Lower leg skin (tissue), 3 donors: ENCODE data around the gene FLNA.

Source experiments
- POLR2A ChIP-seq, 2 donors: fragments of 450-650 bp; IDR thresholded peaks; one replicate each; pipeline ENCODE4 v1.6.1; 2016 to 2017; ENCODE audit warnings: antibody characterized with exemption in 2 of 2, mild to moderate bottlenecking in 1 of 2, moderate library complexity in 1 of 2
- TF ChIP-seq, protein P1 (sequence below), 3 donors: fragments of 450-650 bp; IDR thresholded peaks; one replicate each; pipeline ENCODE4 v1.5.1; 2016; ENCODE audit warnings: antibody characterized with exemption in 3 of 3, mild to moderate bottlenecking in 3 of 3, moderate library complexity in 2 of 3

DNA sequence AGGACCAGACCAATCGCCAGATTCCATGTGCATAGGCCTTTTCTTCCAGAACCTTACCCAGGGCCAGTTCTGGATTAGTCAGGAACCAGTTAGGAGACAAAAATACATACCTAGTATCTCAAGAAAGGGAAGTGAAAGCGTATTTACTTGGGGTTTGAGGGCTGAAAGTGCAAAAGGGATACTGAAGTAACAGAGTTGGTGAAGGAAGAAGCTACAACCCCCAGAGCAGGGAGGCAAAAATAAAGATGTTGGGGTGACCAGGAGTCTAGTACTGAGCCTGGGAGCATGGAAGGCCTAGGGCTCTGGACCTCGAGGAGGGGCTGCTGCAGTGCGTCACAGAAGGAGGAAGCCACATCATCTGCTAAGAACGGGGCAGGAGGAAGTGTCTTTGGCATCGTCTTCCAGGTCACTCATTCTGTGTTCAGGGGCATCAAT, 40.6 kb downstream of the FLNA start:
- TF ChIP-seq, protein P1, sequence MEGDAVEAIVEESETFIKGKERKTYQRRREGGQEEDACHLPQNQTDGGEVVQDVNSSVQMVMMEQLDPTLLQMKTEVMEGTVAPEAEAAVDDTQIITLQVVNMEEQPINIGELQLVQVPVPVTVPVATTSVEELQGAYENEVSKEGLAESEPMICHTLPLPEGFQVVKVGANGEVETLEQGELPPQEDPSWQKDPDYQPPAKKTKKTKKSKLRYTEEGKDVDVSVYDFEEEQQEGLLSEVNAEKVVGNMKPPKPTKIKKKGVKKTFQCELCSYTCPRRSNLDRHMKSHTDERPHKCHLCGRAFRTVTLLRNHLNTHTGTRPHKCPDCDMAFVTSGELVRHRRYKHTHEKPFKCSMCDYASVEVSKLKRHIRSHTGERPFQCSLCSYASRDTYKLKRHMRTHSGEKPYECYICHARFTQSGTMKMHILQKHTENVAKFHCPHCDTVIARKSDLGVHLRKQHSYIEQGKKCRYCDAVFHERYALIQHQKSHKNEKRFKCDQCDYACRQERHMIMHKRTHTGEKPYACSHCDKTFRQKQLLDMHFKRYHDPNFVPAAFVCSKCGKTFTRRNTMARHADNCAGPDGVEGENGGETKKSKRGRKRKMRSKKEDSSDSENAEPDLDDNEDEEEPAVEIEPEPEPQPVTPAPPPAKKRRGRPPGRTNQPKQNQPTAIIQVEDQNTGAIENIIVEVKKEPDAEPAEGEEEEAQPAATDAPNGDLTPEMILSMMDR (IDR thresholded peaks at IDR 0.05), result no peak
- TF ChIP-seq POLR2A (IDR thresholded peaks at IDR 0.05), result no peak
